Endothelial cell of umbilical vein (primary cell): ENCODE data around the gene CD99L2. TPM values are rescaled to one million over a fixed set of nuclear protein-coding genes. Genes with fewer than 3 reads are reported as not detected.

Source experiments
- BruUV-seq: library from RNA; stranded (reverse); fragments of 400-500 nt; replicated peaks from 2 replicates; lab custom pipeline; 2021; lab: Mats Ljungman, UMichigan
- CTCF ChIA-PET: fragments of 300-600, 350-600 bp; sonication (Branson Sonifier 250); formaldehyde crosslinking; loops from one replicate; lab custom pipeline; 2021; ENCODE audit warnings: antibody characterized with exemption, inconsistent platforms; lab: Charles Lee
- POLR2A ChIA-PET: fragments of 300-600, 350-600 bp; sonication (Branson Sonifier 250); formaldehyde crosslinking; loops from one replicate; lab custom pipeline; 2021; ENCODE audit warnings: antibody characterized with exemption, inconsistent platforms; lab: Charles Lee
- DNase-seq: peaks from one replicate; pipeline ENCODE4 v3.0.0-alpha.2; 2011; ENCODE audit warnings: low read depth, low spot score
- FAIRE-seq: peaks from 2 replicates; lab custom pipeline; 2011; peaks lifted over from hg19 to GRCh38; lab: Jason Lieb, UNC
- H2AFZ ChIP-seq: 2 replicates; pipeline ENCODE4 v1.6.0; 2012; ENCODE audit warnings: low read depth, low read length, control low read depth, inconsistent platforms
- H3K27ac ChIP-seq: 2 replicates; pipeline ENCODE4 v1.5.1; 2011; ENCODE audit warnings: low read depth, mild to moderate bottlenecking, control low read depth, low read length, moderate library complexity; ENCODE audit not compliant: insufficient read depth
- H3K27me3 ChIP-seq, 2 experiments: 2 replicates each; pipeline versions ENCODE4 v1.6.0 to v1.6.1; 2011; ENCODE audit warnings: low read length in 2 of 2, mixed read lengths in 1 of 2; ENCODE audit not compliant: control insufficient read depth in 2 of 2, insufficient read depth in 2 of 2
- H3K36me3 ChIP-seq, 2 experiments: 2 replicates in 1 of 2; 3 replicates in 1 of 2; pipeline ENCODE4 v1.5.1; 2011; ENCODE audit warnings: low read length in 2 of 2, mild to moderate bottlenecking in 1 of 2, moderate library complexity in 1 of 2; ENCODE audit not compliant: control insufficient read depth in 2 of 2, insufficient read depth in 2 of 2; ENCODE audit errors: extremely low read depth in 1 of 2
- H3K4me1 ChIP-seq: 3 replicates; pipeline ENCODE4 v1.5.1; 2011; ENCODE audit warnings: mild to moderate bottlenecking, low read length; ENCODE audit not compliant: control insufficient read depth, insufficient read depth; ENCODE audit errors: extremely low read depth
- H3K4me2 ChIP-seq: 2 replicates; pipeline ENCODE4 v1.6.1; 2011; ENCODE audit warnings: low read length, control low read depth, mixed read lengths; ENCODE audit not compliant: insufficient read depth
- H3K4me3 ChIP-seq, 3 experiments: fragments of 200-600 bp in 1 of 3; sonication (generic), shearing (Covaris generic) in 1 of 3; replicated peaks in 1 of 3; 2 replicates each; pipeline ENCODE4 v1.5.1; 2011 to 2016; ENCODE audit warnings: control low read depth in 3 of 3, low read length in 3 of 3, mild to moderate bottlenecking in 2 of 3, inconsistent platforms in 1 of 3, low read depth in 1 of 3, moderate library complexity in 1 of 3; ENCODE audit not compliant: insufficient read depth in 1 of 3
- H3K79me2 ChIP-seq: 2 replicates; pipeline ENCODE4 v1.6.0; 2012; ENCODE audit warnings: low read length, inconsistent platforms; ENCODE audit not compliant: control insufficient read depth, insufficient read depth
- H3K9ac ChIP-seq: replicated peaks from 2 replicates; pipeline ENCODE3; 2011; ENCODE audit warnings: low read length, control low read depth; ENCODE audit not compliant: insufficient read depth; ENCODE audit errors: extremely low read depth
- H3K9me1 ChIP-seq: replicated peaks from 3 replicates; pipeline ENCODE4 v1.6.0; 2011; ENCODE audit warnings: mild to moderate bottlenecking, low read length; ENCODE audit not compliant: control insufficient read depth, insufficient read depth; ENCODE audit errors: extremely low read depth
- H3K9me3 ChIP-seq: replicated peaks from 2 replicates; pipeline ENCODE4 v1.5.1; 2012; ENCODE audit warnings: low read length, inconsistent platforms; ENCODE audit not compliant: control insufficient read depth, insufficient read depth
- H4K20me1 ChIP-seq: replicated peaks from 2 replicates; pipeline ENCODE3; 2011; ENCODE audit warnings: mild to moderate bottlenecking, low read length; ENCODE audit not compliant: control insufficient read depth, insufficient read depth; ENCODE audit errors: extremely low read depth
- CTCF ChIP-seq, 2 donors: IDR thresholded peaks; 1 replicate in 1 of 2; 2 replicates in 1 of 2; pipeline ENCODE4 v1.5.1; 2011; ENCODE audit warnings: low read length in 2 of 2, mild to moderate bottlenecking in 2 of 2, moderate library complexity in 2 of 2, control low read depth in 1 of 2, inconsistent platforms in 1 of 2, low read depth in 1 of 2; ENCODE audit not compliant: insufficient read depth in 1 of 2; ENCODE audit errors: extremely low read depth in 1 of 2
- EZH2 ChIP-seq: IDR thresholded peaks from 2 replicates; pipeline ENCODE4 v1.6.1; 2012; ENCODE audit warnings: borderline replicate concordance, low read depth, mild to moderate bottlenecking, moderate library complexity, low read length, inconsistent platforms; ENCODE audit not compliant: severe bottlenecking
- FOS ChIP-seq: IDR thresholded peaks from 2 replicates; pipeline ENCODE4 v1.6.1; 2011; ENCODE audit warnings: mild to moderate bottlenecking, low read length, moderate library complexity, borderline replicate concordance; ENCODE audit not compliant: insufficient read depth
- GATA2 ChIP-seq: IDR thresholded peaks from 2 replicates; pipeline ENCODE4 v1.7.0; 2011; ENCODE audit warnings: low read depth, mild to moderate bottlenecking, moderate library complexity, mixed read lengths, low read length; ENCODE audit not compliant: insufficient read length, insufficient read depth
- JUN ChIP-seq: IDR thresholded peaks from 2 replicates; pipeline ENCODE4 v1.6.1; 2011; ENCODE audit warnings: borderline replicate concordance, low read depth; ENCODE audit not compliant: insufficient read length, insufficient read depth
- MAX ChIP-seq: IDR thresholded peaks from 2 replicates; pipeline ENCODE4 v1.6.1; 2011; ENCODE audit not compliant: insufficient read depth, insufficient read length
- MYC ChIP-seq: IDR thresholded peaks from one replicate; pipeline ENCODE4 v1.6.1; 2011; ENCODE audit warnings: mild to moderate bottlenecking, low read depth, low read length
- POLR2A ChIP-seq: IDR thresholded peaks from 2 replicates; pipeline ENCODE4 v1.6.1; 2012; ENCODE audit warnings: low read depth, mild to moderate bottlenecking, control low read depth, low read length
- POLR2AphosphoS5 ChIP-seq: IDR thresholded peaks from 2 replicates; pipeline ENCODE4 v1.6.1; 2012; ENCODE audit warnings: low read depth, mild to moderate bottlenecking, control low read depth, low read length, moderate library complexity; ENCODE audit not compliant: insufficient read depth
- dilution Hi-C: fragments of 300-500 bp; cut with MboI; formaldehyde crosslinking; loops from one replicate; pipeline ENCODE4 v1.15.0; 2019; ENCODE audit warnings: low sequenced_read_pairs; ENCODE audit not compliant: extremely low pct_ligation_motif_present
- intact Hi-C: fragments of 100-400 bp; cut with micrococcal nuclease; formaldehyde crosslinking; loops from one replicate; pipeline ENCODE4 v1.10.0; 2022
- polyA plus RNA-seq, 4 experiments: library from polyadenylated mRNA; depleted of rRNA in 3 of 4; stranded (reverse) in 3 of 4; unstranded in 1 of 4; fragments of >200 nt; gene quantifications; 2 replicates each; pipeline versions ENCODE4 v1.2.1 to v1.2.3, GENCODE V29; 2011 to 2012; ENCODE audit warnings: missing spikeins in 1 of 4
- total RNA-seq: library from RNA; stranded (reverse); gene quantifications from 2 replicates; pipeline ENCODE4 v1.2.3, GENCODE V29; 2021

Gene CD99L2
- total and polyA plus RNA-seq, 2 donors (not counting 3 experiments of a cell fraction or from before 2014, with no cell fraction given), result 33.2 to 43.4 TPM

DNA sequence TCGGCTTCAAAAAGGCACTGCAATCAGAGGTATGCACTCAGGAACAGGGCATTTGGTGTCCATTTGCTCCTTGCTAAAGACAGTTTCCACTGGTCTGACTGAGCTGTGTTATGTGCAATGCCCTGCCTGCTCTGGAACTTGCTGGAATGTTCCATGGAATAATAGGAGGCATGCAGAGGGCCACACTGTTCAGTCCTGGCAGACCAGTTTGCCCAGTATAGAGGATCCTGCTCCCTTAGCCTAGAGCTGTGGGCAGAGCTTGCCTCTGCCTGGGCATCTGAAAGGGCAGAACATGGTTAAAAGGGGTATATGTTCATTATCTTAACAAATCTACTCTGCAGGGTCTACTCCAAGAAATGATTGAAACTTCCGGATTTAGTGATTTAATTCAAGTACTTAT, 27.8 kb upstream of the CD99L2 start:
- H3K4me1 ChIP-seq, result no peaks in the 10 kb centered on the region
- H4K20me1 ChIP-seq, result no peaks in the 10 kb centered on the region
- ChIA-PET CTCF (no interaction called here), POLR2A (no interaction called here)
- intact Hi-C loops (no loop called here), dilution Hi-C loops (no loop called here)
- H3K79me2 ChIP-seq, result no peaks in the 10 kb centered on the region
- H3K4me2 ChIP-seq, result no peak overlapping the region
- TF ChIP-seq EZH2 (no peak), JUN (no peak), FOS (no peak), GATA2 (no peak), POLR2AphosphoS5 (no peak), POLR2A (no peak), MAX (no peak), MYC (no peak), CTCF (IDR thresholded peaks at IDR 0.05; ENCODE audit: extremely low read depth in 1 of 2, insufficient read depth in 1 of 2, low read depth in 1 of 2, low read length in 2 of 2) (no peak)
- H3K9ac ChIP-seq, result no peak overlapping the region
- H3K9me1 ChIP-seq, result no peaks in the 10 kb centered on the region
- FAIRE-seq (no peak), DNase-seq (no peak)
- H3K27me3 ChIP-seq, result no peaks in the 10 kb centered on the region
- H3K9me3 ChIP-seq, result no peaks in the 10 kb centered on the region
- no peak overlapping the region for H2AFZ ChIP-seq
- H3K4me3 ChIP-seq, result no peak overlapping the region
- H3K36me3 ChIP-seq, result no peaks in the 10 kb centered on the region
- no TSS peak for BruUV-seq
- no peak overlapping the region for H3K27ac ChIP-seq
